Liver (tissue), 3 donors: ENCODE results near the gene PDLIM5.

Experiments used
- CTCF ChIP-seq: fragments of 150-350 bp; IDR thresholded peaks from 2 replicates; pipeline ENCODE4 v1.5.1; 2017; ENCODE audit warnings: improper control_type of control experiment, low read depth, low read length; ENCODE audit not compliant: missing input control
- MAX ChIP-seq: IDR thresholded peaks from 2 replicates; pipeline ENCODE4 v1.6.1; 2016; ENCODE audit warnings: antibody characterized with exemption
- RAD21 ChIP-seq, 2 donors: IDR thresholded peaks; 2 replicates each; pipeline ENCODE4 v1.6.1; 2016; ENCODE audit warnings: antibody characterized with exemption in 2 of 2, mild to moderate bottlenecking in 2 of 2
- REST ChIP-seq: IDR thresholded peaks from 2 replicates; pipeline ENCODE4 v1.6.1; 2016; ENCODE audit warnings: antibody characterized with exemption, mild to moderate bottlenecking
- donor health status: healthy.
- donor health status: healthy.

GRCh38 chr4:94495408-94495807 lies 43.7 kb downstream of the PDLIM5 start:
- TF ChIP-seq CTCF (no peak), REST (no peak), RAD21 (IDR thresholded peaks at IDR 0.05) (no peak), MAX (no peak)
